HepG2 (cell line): ENCODE data around the gene CUL7. TPM values are rescaled to one million over a fixed set of nuclear protein-coding genes. Genes with fewer than 3 reads are reported as not detected.

Experiments used
- KLF9 ChIP-seq: IDR thresholded peaks from 2 replicates; pipeline ENCODE4 v1.6.1; 2016; ENCODE audit warnings: low read depth
- THYN1 ChIP-seq: sonication (generic); formaldehyde crosslinking; IDR thresholded peaks from 2 replicates; pipeline ENCODE4 v1.8.1; 2023; ENCODE audit warnings: low read depth, mild to moderate bottlenecking, moderate library complexity, missing genetic modification reagents, borderline replicate concordance
- polyA plus RNA-seq, 8 experiments: library from polyadenylated mRNA; depleted of rRNA in 3 of 8; stranded (reverse) in 7 of 8; unstranded in 1 of 8; fragments of >200 nt; fragmentation: Illumina TruSeq in 4 of 8; extraction: Trizol in 4 of 8; gene quantifications; 2 replicates each; pipeline versions ENCODE4 v1.2.1 to v1.2.3, GENCODE V29; 2011 to 2016; ENCODE audit warnings: low read depth in 4 of 8, missing spikeins in 1 of 8, mixed read lengths in 1 of 8; ENCODE audit not compliant: insufficient read depth in 1 of 8
- total RNA-seq, 5 experiments: library from RNA; depleted of rRNA; stranded (reverse); fragments of >200 nt; fragmentation: Illumina TruSeq; extraction: Trizol; gene quantifications; 2 replicates each; pipeline ENCODE4 v1.2.3, GENCODE V29; 2016; ENCODE audit warnings: low read depth in 1 of 5
- TF ChIP-seq, protein P1 (sequence below): sonication (generic); formaldehyde crosslinking; IDR thresholded peaks from 2 replicates; pipeline ENCODE4 v1.4.0; 2020; ENCODE audit warnings: missing genetic modification reagents
- TF ChIP-seq, protein P2 (sequence below): sonication (generic); formaldehyde crosslinking; IDR thresholded peaks from 2 replicates; pipeline ENCODE4 v1.4.0; 2020; ENCODE audit warnings: missing genetic modification reagents, mild to moderate bottlenecking, borderline replicate concordance
- TF ChIP-seq, protein P3 (sequence below): sonication (generic); formaldehyde crosslinking; IDR thresholded peaks from 2 replicates; pipeline ENCODE4 v1.8.0; 2022; ENCODE audit warnings: mild to moderate bottlenecking, missing genetic modification reagents, moderate library complexity
- TF ChIP-seq, protein P4 (sequence below): sonication (generic); formaldehyde crosslinking; IDR thresholded peaks from 2 replicates; pipeline ENCODE4 v1.4.0; 2020; ENCODE audit warnings: mild to moderate bottlenecking, missing genetic modification reagents

Gene CUL7
- total and polyA plus RNA-seq, 2 of the 13 experiments (the other 11 are each of a cell fraction or from before 2014, with no cell fraction given) = 32.0 to 60.7 TPM

DNA sequence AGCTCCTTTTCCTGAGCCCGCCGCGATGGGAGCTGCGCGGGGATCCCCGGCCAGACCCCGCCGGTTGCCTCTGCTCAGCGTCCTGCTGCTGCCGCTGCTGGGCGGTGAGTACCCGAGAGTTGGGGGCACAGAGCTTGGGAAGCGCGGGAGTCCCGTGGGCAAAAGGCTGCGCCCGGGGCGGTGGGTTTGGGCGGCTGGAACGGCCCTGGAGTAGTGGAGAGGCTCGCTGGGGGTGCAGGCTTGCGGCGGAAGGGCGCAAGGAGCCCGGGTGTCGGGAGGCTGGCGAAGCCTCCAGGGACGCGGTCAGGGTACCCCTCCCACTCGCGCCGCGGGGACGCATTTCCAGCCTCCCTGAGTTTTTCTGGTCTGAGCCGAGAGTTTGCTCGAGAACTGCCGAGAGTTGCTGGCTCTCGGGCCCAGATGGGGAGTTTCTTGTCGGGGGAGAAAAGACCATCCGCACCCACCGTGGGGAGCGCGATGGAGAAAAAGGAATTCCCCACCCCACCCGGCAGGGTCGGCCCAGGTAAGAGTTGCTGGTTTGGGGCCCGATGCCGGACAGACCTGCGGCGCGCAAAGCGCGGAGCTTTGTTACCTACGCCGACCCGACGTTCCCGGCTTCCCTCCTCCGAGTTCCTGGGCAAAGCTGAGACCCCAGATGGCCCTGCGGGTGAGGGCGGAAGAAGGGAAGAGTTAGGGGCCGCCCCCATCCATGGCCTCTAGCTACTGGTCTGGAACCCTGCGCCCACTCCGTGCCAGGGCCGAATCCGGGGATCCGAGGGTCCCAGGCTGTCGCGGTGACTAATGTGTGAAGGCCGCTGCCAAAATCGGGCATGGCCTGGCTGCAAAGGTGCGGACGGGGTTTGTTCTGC is 23.0 kb upstream of the CUL7 start (continued):
- TF ChIP-seq KLF9 (no peak), THYN1 (no peak)
- TF ChIP-seq, protein P1, sequence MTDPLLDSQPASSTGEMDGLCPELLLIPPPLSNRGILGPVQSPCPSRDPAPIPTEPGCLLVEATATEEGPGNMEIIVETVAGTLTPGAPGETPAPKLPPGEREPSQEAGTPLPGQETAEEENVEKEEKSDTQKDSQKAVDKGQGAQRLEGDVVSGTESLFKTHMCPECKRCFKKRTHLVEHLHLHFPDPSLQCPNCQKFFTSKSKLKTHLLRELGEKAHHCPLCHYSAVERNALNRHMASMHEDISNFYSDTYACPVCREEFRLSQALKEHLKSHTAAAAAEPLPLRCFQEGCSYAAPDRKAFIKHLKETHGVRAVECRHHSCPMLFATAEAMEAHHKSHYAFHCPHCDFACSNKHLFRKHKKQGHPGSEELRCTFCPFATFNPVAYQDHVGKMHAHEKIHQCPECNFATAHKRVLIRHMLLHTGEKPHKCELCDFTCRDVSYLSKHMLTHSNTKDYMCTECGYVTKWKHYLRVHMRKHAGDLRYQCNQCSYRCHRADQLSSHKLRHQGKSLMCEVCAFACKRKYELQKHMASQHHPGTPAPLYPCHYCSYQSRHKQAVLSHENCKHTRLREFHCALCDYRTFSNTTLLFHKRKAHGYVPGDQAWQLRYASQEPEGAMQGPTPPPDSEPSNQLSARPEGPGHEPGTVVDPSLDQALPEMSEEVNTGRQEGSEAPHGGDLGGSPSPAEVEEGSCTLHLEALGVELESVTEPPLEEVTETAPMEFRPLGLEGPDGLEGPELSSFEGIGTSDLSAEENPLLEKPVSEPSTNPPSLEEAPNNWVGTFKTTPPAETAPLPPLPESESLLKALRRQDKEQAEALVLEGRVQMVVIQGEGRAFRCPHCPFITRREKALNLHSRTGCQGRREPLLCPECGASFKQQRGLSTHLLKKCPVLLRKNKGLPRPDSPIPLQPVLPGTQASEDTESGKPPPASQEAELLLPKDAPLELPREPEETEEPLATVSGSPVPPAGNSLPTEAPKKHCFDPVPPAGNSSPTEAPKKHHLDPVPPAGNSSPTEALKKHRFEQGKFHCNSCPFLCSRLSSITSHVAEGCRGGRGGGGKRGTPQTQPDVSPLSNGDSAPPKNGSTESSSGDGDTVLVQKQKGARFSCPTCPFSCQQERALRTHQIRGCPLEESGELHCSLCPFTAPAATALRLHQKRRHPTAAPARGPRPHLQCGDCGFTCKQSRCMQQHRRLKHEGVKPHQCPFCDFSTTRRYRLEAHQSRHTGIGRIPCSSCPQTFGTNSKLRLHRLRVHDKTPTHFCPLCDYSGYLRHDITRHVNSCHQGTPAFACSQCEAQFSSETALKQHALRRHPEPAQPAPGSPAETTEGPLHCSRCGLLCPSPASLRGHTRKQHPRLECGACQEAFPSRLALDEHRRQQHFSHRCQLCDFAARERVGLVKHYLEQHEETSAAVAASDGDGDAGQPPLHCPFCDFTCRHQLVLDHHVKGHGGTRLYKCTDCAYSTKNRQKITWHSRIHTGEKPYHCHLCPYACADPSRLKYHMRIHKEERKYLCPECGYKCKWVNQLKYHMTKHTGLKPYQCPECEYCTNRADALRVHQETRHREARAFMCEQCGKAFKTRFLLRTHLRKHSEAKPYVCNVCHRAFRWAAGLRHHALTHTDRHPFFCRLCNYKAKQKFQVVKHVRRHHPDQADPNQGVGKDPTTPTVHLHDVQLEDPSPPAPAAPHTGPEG (CRISPR knock-in tag) = no peak
- TF ChIP-seq, protein P2, sequence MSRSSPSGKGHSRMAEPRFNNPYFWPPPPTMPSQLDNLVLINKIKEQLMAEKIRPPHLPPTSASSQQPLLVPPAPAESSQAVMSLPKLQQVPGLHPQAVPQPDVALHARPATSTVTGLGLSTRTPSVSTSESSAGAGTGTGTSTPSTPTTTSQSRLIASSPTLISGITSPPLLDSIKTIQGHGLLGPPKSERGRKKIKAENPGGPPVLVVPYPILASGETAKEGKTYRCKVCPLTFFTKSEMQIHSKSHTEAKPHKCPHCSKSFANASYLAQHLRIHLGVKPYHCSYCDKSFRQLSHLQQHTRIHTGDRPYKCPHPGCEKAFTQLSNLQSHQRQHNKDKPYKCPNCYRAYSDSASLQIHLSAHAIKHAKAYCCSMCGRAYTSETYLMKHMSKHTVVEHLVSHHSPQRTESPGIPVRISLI (CRISPR knock-in tag) = no peak
- TF ChIP-seq, protein P3, sequence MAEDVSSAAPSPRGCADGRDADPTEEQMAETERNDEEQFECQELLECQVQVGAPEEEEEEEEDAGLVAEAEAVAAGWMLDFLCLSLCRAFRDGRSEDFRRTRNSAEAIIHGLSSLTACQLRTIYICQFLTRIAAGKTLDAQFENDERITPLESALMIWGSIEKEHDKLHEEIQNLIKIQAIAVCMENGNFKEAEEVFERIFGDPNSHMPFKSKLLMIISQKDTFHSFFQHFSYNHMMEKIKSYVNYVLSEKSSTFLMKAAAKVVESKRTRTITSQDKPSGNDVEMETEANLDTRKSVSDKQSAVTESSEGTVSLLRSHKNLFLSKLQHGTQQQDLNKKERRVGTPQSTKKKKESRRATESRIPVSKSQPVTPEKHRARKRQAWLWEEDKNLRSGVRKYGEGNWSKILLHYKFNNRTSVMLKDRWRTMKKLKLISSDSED (CRISPR knock-in tag) = no peak
- TF ChIP-seq, protein P4, sequence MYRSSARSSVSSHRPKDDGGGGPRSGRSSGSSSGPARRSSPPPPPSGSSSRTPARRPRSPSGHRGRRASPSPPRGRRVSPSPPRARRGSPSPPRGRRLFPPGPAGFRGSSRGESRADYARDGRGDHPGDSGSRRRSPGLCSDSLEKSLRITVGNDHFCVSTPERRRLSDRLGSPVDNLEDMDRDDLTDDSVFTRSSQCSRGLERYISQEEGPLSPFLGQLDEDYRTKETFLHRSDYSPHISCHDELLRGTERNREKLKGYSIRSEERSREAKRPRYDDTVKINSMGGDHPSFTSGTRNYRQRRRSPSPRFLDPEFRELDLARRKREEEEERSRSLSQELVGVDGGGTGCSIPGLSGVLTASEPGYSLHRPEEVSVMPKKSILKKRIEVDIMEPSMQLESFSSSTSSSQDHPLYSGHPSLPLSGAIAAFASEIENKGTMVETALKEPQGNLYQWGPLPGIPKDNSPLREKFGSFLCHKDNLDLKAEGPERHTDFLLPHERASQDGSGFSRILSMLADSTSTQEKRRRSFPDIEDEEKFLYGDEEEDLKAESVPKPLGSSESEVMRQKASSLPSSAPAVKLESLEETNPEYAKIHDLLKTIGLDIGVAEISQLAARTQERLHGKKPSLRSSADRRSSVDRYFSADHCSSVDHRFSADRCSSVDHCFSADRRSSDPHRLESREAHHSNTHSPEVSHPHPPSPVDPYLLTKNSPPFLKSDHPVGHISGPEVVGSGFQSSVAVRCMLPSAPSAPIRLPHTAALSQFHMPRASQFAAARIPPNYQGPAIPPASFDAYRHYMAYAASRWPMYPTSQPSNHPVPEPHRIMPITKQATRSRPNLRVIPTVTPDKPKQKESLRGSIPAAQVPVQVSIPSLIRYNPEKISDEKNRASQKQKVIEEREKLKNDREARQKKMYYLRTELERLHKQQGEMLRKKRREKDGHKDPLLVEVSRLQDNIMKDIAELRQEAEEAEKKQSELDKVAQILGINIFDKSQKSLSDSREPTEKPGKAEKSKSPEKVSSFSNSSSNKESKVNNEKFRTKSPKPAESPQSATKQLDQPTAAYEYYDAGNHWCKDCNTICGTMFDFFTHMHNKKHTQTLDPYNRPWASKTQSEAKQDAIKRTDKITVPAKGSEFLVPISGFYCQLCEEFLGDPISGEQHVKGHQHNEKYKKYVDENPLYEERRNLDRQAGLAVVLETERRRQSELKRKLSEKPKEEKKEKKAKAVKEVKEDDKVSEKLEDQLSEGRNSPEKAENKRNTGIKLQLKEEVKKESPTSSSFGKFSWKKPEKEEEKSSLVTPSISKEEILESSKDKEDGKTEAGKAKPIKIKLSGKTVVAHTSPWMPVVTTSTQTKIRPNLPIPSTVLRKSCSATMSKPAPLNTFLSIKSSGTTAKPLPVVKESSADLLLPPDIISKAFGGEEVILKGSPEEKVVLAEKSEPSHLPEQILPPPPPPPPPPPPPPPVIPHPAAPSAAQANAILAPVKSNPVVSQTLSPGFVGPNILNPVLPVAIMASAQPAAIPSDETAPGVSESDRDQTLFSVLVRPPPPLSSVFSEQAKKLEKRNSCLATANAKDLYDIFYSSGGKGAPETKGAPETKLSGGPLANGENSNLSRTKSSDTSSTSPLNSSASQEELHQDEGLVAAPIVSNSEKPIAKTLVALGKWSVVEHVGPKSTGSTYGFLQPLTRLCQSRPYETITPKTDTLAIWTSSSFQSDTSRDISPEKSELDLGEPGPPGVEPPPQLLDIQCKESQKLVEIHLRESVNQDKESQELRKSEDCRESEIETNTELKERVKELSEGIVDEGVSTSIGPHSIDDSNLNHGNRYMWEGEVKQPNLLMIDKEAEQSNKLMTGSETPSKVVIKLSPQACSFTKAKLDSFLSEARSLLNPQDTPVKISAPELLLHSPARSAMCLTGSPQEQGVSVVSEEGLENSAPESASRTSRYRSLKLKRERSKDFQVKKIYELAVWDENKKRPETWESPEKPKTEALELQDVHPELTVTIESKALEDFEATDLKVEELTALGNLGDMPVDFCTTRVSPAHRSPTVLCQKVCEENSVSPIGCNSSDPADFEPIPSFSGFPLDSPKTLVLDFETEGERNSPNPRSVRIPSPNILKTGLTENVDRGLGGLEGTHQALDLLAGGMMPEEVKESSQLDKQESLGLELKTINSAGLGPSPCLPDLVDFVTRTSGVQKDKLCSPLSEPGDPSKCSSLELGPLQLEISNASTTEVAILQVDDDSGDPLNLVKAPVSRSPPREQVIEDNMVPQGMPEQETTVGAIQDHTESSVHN (CRISPR knock-in tag) = no peak
